Muscle layer of duodenum (tissue), 2 donors: Measurements from ENCODE around the gene SUCO.
"Not testable (repeated sequence)": the region's sequence is repeated elsewhere in the genome, so short reads cannot be mapped to it uniquely, and the experiment has no call there.

Source experiments
- H3K27ac ChIP-seq: one replicate; pipeline ENCODE4 v1.7.0; 2013; ENCODE audit warnings: mild to moderate bottlenecking, low read length
- H3K27me3 ChIP-seq: one replicate; pipeline ENCODE4 v1.7.0; 2013; ENCODE audit warnings: low read depth, mild to moderate bottlenecking, control low read depth, low read length
- H3K36me3 ChIP-seq, 2 donors: one replicate each; pipeline ENCODE4 v1.7.0; 2013; ENCODE audit warnings: low read length in 2 of 2, control low read depth in 1 of 2, mild to moderate bottlenecking in 1 of 2; ENCODE audit not compliant: insufficient read depth in 2 of 2, control insufficient read depth in 1 of 2
- H3K4me1 ChIP-seq, 2 donors: one replicate each; pipeline ENCODE4 v1.7.0; 2013; ENCODE audit warnings: low read length in 2 of 2, mild to moderate bottlenecking in 2 of 2, control low read depth in 1 of 2, moderate library complexity in 1 of 2; ENCODE audit not compliant: insufficient read depth in 2 of 2, control insufficient read depth in 1 of 2
- H3K4me3 ChIP-seq, 2 donors: one replicate each; pipeline ENCODE4 v1.7.0; 2013; ENCODE audit warnings: low read length in 2 of 2, low read depth in 1 of 2, mild to moderate bottlenecking in 1 of 2
- H3K9me3 ChIP-seq, 2 donors: one replicate each; pipeline ENCODE4 v1.7.0; 2013; ENCODE audit warnings: low read length in 2 of 2, control low read depth in 1 of 2, mild to moderate bottlenecking in 1 of 2; ENCODE audit not compliant: control insufficient read depth in 1 of 2
- donor health status: healthy.

Gene SUCO

GRCh38 chr1:172591429-172591828, 58.5 kb downstream of the SUCO start:
- peaks cover 25 to 28% of the 10 kb centered on the region in 2 donors for H3K36me3 ChIP-seq
- H3K27ac ChIP-seq, H3K4me3 ChIP-seq: not testable (repeated sequence)

GRCh38 chr1:172595066-172595465, 62.1 kb downstream of the SUCO start:
- not testable (repeated sequence) for H3K27me3 ChIP-seq, H3K4me3 ChIP-seq, H3K27ac ChIP-seq, H3K9me3 ChIP-seq, H3K4me1 ChIP-seq
- peaks cover 15 to 25% of the 10 kb centered on the region in 2 donors for H3K36me3 ChIP-seq

More at GRCh38 chr1:172591429-172591828, 58.5 kb downstream of the SUCO start:
- not testable (repeated sequence) for H3K9me3 ChIP-seq, H3K27me3 ChIP-seq, H3K4me1 ChIP-seq

GRCh38 chr1:172596782-172597181, 63.8 kb downstream of the SUCO start:
- peaks cover 10 to 28% of the 10 kb centered on the region in 2 donors for H3K36me3 ChIP-seq
- H3K4me3 ChIP-seq, result not testable (repeated sequence)

GRCh38 chr1:172599912-172600311, 67.0 kb downstream of the SUCO start:
- H3K4me3 ChIP-seq, result no peak overlapping the region
- no peaks in the 10 kb centered on the region for H3K4me1 ChIP-seq
- H3K9me3 ChIP-seq, result no peaks in the 10 kb centered on the region
- peaks cover 22 to 32% of the 10 kb centered on the region in 2 donors for H3K36me3 ChIP-seq
- no peak overlapping the region for H3K27ac ChIP-seq
- no peaks in the 10 kb centered on the region for H3K27me3 ChIP-seq

More at GRCh38 chr1:172596782-172597181, 63.8 kb downstream of the SUCO start:
- not testable (repeated sequence) for H3K9me3 ChIP-seq, H3K4me1 ChIP-seq, H3K27ac ChIP-seq, H3K27me3 ChIP-seq

GRCh38 chr1:172600615-172601014, 67.7 kb downstream of the SUCO start:
- Histone ChIP-seq H3K27me3 (no peaks in the 10 kb centered on the region), H3K27ac (no peak overlapping the region), H3K4me1 (no peaks in the 10 kb centered on the region), H3K4me3 (no peak overlapping the region), H3K9me3 (no peaks in the 10 kb centered on the region), H3K36me3 (peaks cover 22 to 31% of the 10 kb centered on the region in 2 donors)

- H3K36me3 ChIP-seq, result peaks cover 22 to 27% of the 10 kb centered on the region in 2 donors
- H3K9me3 ChIP-seq, result no peaks in the 10 kb centered on the region
These were observed 68.2 kb downstream of the SUCO start for GRCh38 chr1:172601046-172601630.

GRCh38 chr1:172602706-172603105, 69.8 kb downstream of the SUCO start:
- no peaks in the 10 kb centered on the region for H3K4me1 ChIP-seq
- no peaks in the 10 kb centered on the region for H3K27me3 ChIP-seq
- no peak overlapping the region for H3K4me3 ChIP-seq
- no peaks in the 10 kb centered on the region for H3K9me3 ChIP-seq
- H3K36me3 ChIP-seq, result peaks cover 14 to 18% of the 10 kb centered on the region in 2 donors
- no peak overlapping the region for H3K27ac ChIP-seq

More at GRCh38 chr1:172601046-172601630, 68.2 kb downstream of the SUCO start:
- Histone ChIP-seq H3K4me1 (no peaks in the 10 kb centered on the region), H3K27ac (no peak overlapping the region), H3K27me3 (no peaks in the 10 kb centered on the region), H3K4me3 (no peak overlapping the region)

- H3K27ac ChIP-seq, result no peak overlapping the region
- no peak overlapping the region for H3K4me3 ChIP-seq
- no peaks in the 10 kb centered on the region for H3K4me1 ChIP-seq
- no peaks in the 10 kb centered on the region for H3K27me3 ChIP-seq
- peaks cover 14 to 16% of the 10 kb centered on the region in 2 donors for H3K36me3 ChIP-seq
- H3K9me3 ChIP-seq, result no peaks in the 10 kb centered on the region
These were observed 70.9 kb downstream of the SUCO start for GRCh38 chr1:172603816-172604215.

GRCh38 chr1:172605641-172606040, 72.7 kb downstream of the SUCO start:
- Histone ChIP-seq H3K4me1 (no peaks in the 10 kb centered on the region), H3K27ac (no peak overlapping the region), H3K36me3 (peaks cover 25 to 30% of the 10 kb centered on the region in 2 donors), H3K4me3 (no peak overlapping the region), H3K9me3 (no peaks in the 10 kb centered on the region), H3K27me3 (no peaks in the 10 kb centered on the region)

- peaks cover 21 to 31% of the 10 kb centered on the region in 2 donors for H3K36me3 ChIP-seq
- no peak overlapping the region for H3K4me3 ChIP-seq
- no peaks in the 10 kb centered on the region for H3K9me3 ChIP-seq
- H3K27me3 ChIP-seq, result no peaks in the 10 kb centered on the region
- no peaks in the 10 kb centered on the region for H3K4me1 ChIP-seq
- no peak overlapping the region for H3K27ac ChIP-seq
These were observed 74.2 kb downstream of the SUCO start for GRCh38 chr1:172607145-172607544.

- Histone ChIP-seq H3K27me3 (no peaks in the 10 kb centered on the region), H3K4me3 (no peak overlapping the region), H3K27ac (no peak overlapping the region), H3K4me1 (no peaks in the 10 kb centered on the region), H3K9me3 (no peaks in the 10 kb centered on the region), H3K36me3 (peaks cover 21 to 22% of the 10 kb centered on the region in 2 donors)
These were observed 75.2 kb downstream of the SUCO start for GRCh38 chr1:172608098-172608601.

- Histone ChIP-seq H3K4me1 (no peaks in the 10 kb centered on the region), H3K36me3 (peaks cover 17 to 22% of the 10 kb centered on the region in 2 donors), H3K27ac (no peak overlapping the region), H3K9me3 (no peaks in the 10 kb centered on the region), H3K27me3 (no peaks in the 10 kb centered on the region), H3K4me3 (no peak overlapping the region)
These were observed 76.6 kb downstream of the SUCO start for GRCh38 chr1:172609528-172609927.
